Measurements from ENCODE around the gene NAB1. TPM values are rescaled to one million over a fixed set of nuclear protein-coding genes. Genes with fewer than 3 reads are reported as not detected.

NAB1 gene
- total and polyA plus RNA-seq, 2 donors (not counting 3 experiments of a cell fraction or from before 2014, with no cell fraction given): 7.5 to 36.1 TPM

- Histone ChIP-seq H2AFZ (ENCODE audit: low read depth, low read length) (no peak overlapping the region), H3K9ac (replicated peaks; ENCODE audit: extremely low read depth, insufficient read depth, low read length) (no peak overlapping the region), H3K27ac (ENCODE audit: insufficient read depth, low read depth, low read length) (no peak overlapping the region), H3K79me2 (ENCODE audit: control insufficient read depth, insufficient read depth, low read length) (no peaks in the 10 kb centered on the region), H3K4me2 (ENCODE audit: insufficient read depth, low read length) (no peak overlapping the region), H4K20me1 (replicated peaks; ENCODE audit: control insufficient read depth, extremely low read depth, insufficient read depth, low read length) (no peaks in the 10 kb centered on the region), H3K36me3 (ENCODE audit: control insufficient read depth in 2 of 2, extremely low read depth in 1 of 2, insufficient read depth in 2 of 2, low read length in 2 of 2) (peaks cover 0 to 4% of the 10 kb centered on the region in 2 experiments), H3K27me3 (ENCODE audit: control insufficient read depth in 2 of 2, insufficient read depth in 2 of 2, low read length in 2 of 2) (no peaks in the 10 kb centered on the region), H3K9me3 (replicated peaks; ENCODE audit: control insufficient read depth, insufficient read depth, low read length) (no peaks in the 10 kb centered on the region), H3K4me1 (ENCODE audit: control insufficient read depth, extremely low read depth, insufficient read depth, low read length) (peaks cover 37% of the 10 kb centered on the region), H3K9me1 (replicated peaks; ENCODE audit: control insufficient read depth, extremely low read depth, insufficient read depth, low read length) (no peaks in the 10 kb centered on the region), H3K4me3 (replicated peaks in 1 of 3; ENCODE audit: insufficient read depth in 1 of 3, low read depth in 1 of 3, low read length in 3 of 3) (no peak overlapping the region)
- intact Hi-C loops (cut with micrococcal nuclease): loop anchor here (10.0 kb wide), 2 partner anchors 199 to 351 kb away; partner anchors contain the start of gene GLS
- no TSS peak for BruUV-seq (replicated peaks)
- dilution Hi-C loops (cut with MboI; ENCODE audit: extremely low pct_ligation_motif_present, low sequenced_read_pairs): no loop called here
- FAIRE-seq: no peak
- ChIA-PET POLR2A (no interaction called here), CTCF (no interaction called here)
- TF ChIP-seq POLR2AphosphoS5 (IDR thresholded peaks at IDR 0.05; ENCODE audit: insufficient read depth, low read depth, low read length) (no peak), JUN (IDR thresholded peaks at IDR 0.05; ENCODE audit: borderline replicate concordance, insufficient read depth, insufficient read length, low read depth) (no peak), POLR2A (IDR thresholded peaks at IDR 0.05; ENCODE audit: low read depth, low read length) (no peak), FOS (IDR thresholded peaks at IDR 0.05; ENCODE audit: borderline replicate concordance, insufficient read depth, low read length) (no peak), EZH2 (IDR thresholded peaks at IDR 0.05; ENCODE audit: borderline replicate concordance, low read depth, low read length, severe bottlenecking) (no peak), MAX (IDR thresholded peaks at IDR 0.05; ENCODE audit: insufficient read depth, insufficient read length) (no peak), CTCF (IDR thresholded peaks at IDR 0.05; ENCODE audit: extremely low read depth in 1 of 2, insufficient read depth in 1 of 2, low read depth in 1 of 2, low read length in 2 of 2) (no peak), GATA2 (IDR thresholded peaks at IDR 0.05; ENCODE audit: insufficient read depth, insufficient read length, low read depth, low read length) (no peak)
- DNase-seq (ENCODE audit: low read depth, low spot score): no peak
Observed at GRCh38 chr2:190685333-190685732, 36.5 kb downstream of the NAB1 start.

All from endothelial cell of umbilical vein (primary cell).